Measurements from ENCODE around the gene DNAAF1.
"Not testable (repeated sequence)": the region's sequence is repeated elsewhere in the genome, so short reads cannot be mapped to it uniquely, and the experiment has no call there.

DNAAF1 gene

DNA sequence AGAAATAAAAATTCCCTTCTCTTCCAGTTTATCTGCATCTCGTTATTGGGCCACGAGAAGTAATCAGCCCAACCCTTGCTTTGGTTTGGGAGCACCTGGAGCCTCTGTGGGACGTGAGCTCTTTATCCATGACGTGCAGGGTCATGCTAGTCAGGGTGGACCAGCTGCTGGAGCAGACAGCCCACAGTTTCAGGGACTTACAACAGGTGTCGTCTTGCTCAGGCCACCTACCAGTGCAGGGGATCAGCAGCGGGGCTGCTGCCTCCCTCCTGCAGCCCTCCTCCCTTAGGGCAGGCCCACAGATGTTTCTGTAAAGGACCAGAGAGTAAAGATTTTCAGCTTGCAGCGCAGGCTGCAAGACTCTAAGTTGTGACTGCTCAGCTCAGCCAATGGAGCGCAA, 62.8 kb downstream of the DNAAF1 start:
- DNase-seq (ENCODE audit: low read depth, low spot score) = no peak

DNA sequence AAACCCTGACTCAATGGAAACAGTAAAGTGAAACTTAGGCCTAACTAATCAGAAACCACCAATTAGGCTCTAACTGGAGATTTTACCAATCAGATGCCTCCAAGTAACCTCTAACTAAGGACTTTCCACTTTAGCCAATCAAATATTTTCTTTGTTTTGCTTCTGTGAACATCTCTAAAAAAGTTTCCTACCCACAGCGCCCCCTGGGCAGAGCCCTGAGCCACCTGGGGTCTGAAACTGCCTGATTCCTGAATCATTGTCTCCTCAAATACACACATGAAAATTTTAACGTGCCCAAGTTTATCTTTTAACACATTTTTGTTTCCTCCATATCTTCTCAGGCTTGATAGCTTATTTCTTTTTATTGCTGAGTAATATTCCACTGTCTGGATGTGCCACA, 64.9 kb downstream of the DNAAF1 start:
- no peak for DNase-seq (ENCODE audit: low read depth, low spot score)

DNA sequence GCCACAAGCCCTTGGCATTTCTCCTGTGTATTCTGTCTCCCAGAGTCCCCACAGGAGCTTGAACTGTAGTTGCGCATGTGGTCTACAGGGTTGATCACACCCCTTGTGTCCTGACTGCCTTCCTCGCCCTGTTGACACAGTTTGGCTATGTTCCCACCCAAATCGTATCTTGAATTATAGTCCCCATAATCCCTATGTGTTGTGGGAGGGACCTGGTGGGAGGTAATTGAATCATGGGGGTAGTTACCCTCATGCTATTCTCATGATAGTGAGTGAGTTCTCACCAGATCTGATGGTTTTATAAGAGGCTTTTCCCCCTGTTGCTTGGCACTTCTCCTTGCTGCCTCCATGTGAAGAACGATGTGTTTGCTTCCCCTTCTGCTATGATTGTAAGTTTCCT, 67.0 kb downstream of the DNAAF1 start:
- DNase-seq (ENCODE audit: low read depth, low spot score) = no peak

DNA sequence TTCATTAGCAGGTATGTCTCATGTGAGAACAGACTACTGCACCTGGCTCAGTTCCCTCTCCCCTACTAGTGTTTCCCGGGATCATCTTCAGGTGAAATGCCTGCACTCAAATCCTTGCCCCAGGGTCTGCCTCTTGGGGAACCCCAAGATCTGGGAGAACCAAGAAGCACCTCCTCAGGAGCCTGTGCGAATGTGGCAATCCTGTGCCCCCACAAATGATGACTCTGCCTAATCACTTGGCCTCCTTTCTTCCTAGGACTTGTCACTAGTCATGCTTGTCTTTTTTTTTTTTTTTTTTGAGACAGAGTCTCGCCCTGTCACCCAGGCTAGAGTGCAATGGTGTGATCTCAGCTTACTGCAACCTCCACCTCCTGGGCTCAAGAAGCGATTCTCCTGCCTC, 67.5 kb downstream of the DNAAF1 start:
- DNase-seq (ENCODE audit: low read depth, low spot score) = no peak

DNA sequence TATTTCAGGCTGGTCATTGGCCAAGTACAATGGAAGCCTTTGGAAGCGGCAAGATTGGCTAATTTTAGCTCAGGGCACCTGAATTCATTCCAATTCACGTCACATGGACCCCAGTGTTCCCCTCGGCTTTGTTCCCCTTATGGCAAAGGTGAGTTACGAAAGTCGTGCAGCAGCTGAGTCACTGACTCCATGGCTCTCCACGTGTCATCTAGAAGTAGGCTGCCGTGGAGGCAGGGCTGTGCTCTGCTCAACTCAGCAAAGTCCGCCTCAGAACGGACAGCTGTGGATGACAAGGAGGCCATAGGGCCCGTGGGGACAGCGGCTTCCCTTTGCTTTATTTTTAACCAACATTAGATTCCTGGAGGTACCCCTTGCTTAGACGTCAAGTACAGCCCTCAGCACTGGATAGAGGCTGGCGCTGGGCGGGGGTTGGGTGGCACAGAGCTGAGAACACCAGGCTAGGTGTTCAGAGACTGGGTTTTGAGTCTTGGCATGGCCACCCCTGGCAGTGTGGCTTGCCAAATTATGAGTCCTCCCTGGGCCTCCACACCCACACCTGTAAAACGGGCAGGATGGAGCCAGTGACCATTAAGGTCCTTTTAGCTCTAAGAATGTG, 69.5 kb downstream of the DNAAF1 start:
- no peak for DNase-seq (ENCODE audit: low read depth, low spot score)

DNA sequence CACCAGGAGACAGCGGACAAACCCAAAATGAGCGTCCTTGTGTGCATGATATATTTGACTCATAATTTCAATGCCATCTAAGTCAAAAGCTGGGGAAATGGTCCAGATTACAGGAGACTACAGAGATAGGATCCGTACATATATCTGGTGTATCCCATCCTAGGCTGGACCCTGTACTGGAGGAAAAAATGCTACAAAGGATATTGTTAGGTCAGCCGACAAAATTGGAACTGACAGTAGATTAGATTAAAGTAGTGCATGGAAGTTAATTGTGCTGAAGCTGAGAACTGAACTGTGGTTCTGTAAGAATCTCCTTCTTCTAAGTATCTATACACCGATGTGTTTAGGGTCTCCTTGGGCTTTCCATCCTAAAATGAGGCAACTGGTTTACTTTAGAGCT, 70.4 kb downstream of the DNAAF1 start:
- DNase-seq (ENCODE audit: low read depth, low spot score) = no peak

DNA sequence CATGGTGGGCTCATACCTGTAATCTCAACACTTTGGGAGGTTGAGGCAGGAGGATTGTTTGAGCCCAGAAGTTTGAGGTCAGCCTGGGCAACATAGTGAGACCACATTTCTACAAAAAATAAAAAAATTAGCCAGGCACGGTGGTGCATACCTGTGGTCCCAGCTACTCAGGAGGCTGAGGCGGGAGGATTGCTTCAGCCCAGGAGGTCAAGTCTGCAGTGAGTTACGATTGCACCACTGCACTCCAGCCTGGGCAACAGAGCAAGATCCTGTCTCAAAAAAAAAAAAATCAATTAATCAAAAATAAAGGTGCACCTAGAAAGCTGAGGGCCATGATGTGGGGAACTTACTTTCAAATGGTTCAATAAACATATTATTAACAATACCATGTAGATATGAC, 71.0 kb downstream of the DNAAF1 start:
- DNase-seq (ENCODE audit: low read depth, low spot score) = not testable (repeated sequence)

DNA sequence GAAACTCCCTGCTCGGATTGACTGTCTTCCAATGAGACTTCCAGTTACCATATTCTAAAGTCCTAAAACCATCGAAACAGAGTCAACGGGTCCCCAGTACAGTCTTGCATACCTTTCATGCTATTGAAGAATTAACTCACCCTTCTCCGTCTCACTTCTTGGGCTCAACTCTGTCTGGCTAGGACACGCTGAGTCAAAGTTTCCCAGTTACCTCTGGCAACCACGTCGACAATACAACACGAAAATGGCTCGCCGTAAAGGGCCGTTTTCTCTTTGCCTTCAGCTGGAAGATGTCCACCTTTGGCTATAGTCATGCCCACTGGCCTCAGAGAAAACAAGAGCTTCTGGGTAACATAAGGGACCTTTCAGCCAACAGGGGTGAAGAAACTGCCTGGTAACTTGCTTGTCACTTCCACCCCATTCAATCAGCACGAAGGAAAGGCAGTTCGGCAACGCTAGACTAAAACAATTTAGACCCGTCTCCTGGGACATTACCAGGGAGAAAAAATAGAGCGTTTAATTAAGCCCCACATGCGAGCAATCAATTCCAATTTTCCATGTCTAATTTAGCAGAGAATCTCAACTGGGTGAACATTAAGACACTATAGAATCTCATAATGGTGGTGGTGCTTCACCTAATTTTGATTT, 73.2 kb downstream of the DNAAF1 start:
- no peak for DNase-seq (ENCODE audit: low read depth, low spot score)

DNA sequence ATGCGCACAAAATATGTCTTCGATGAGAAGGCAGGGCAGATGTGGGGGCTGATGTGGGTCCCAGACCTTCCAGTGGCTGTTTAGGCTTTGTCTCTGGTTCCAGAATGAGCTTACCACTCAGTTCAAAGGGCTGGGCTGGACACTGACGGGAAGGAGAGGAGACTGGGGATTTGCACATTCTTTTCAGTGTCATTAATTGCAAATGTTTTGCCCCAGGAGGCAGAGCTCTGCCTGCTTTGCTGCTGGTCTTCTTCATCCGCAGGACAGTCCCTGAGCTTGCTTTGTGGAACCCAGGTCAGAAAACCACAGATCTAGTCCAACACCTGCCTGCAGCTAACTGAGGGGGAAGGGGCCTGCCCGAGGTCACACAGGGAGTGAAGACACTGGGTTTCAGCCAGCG, 73.8 kb downstream of the DNAAF1 start:
- DNase-seq (ENCODE audit: low read depth, low spot score) = no peak

DNA sequence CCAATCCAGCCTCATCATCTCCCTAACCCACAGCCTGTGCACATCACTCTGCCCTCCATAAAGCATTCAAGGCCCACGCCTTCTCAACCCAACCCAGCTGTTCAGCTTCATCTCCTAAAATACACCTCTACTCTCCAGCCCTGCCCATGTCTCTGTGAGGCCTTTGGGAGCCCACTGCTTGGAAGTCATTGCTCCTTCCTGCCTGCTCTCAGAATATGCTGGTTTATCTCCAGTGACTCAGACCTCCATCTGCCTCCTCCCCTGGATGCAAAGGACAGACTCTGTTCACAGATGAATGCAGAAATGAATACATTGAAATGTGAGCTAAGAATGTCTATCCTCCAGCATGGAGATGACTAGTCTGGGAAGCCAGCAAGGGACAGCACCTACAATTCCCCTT, 75.7 kb downstream of the DNAAF1 start:
- DNase-seq (ENCODE audit: low read depth, low spot score) = no peak

DNA sequence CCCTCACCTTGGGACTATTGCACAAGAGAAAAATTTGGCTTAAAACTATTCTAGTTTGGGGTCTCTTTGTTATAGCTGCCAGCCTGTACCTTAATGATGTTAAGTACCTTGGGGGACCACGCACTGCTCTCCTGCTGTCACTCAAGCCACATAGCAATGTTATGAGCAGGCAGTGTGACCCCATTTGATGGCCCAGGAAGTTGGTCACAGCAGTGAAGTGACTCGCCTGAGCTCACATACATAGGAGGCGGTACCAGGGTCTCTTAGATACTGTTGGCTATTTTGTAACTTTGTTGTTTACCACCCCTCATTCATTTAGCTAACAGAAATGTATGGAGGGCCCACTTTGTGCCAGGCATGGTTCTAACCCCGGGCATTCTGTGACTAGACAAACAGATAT, 78.3 kb downstream of the DNAAF1 start:
- no peak for DNase-seq (ENCODE audit: low read depth, low spot score)

DNA sequence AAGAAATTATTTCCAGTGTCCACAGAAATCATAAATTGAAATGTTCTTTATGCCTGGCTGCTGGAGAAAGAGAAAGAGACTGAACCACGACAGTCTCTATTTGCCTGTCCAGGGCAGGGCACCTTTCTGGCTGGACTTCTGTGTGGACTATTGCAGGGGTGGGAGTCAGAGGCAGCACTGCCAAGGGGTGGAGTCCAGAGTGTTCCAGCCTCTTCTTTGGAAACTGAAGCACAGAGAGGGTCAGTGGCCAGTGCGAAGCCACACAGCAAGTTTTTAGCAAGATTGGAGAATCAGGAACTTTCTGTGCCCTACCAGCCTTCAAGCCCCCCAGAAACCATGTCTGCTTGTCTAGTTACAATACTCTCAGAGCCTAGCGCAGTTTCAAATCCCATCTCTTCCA, 79.4 kb downstream of the DNAAF1 start:
- DNase-seq (ENCODE audit: low read depth, low spot score) = no peak

DNA sequence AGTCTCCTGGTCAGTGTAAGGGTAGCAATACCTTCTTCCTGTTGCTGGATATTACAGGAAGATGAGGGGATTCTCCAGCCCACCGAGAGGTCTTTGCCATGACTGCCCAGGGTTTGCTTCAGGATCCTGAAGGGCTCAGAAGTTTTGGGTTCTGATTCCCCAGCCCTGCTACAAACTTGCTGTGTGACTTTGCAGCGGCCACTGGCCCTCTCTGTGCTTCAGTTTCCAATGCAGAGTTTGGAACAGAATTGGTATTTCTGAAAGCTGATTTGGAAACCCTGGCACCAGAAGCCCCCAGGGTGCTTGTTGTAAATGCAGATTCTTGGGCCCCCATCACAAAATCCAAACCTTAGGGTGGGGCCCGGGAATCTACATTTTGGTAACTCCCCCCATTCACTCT, 80.0 kb downstream of the DNAAF1 start:
- no peak for DNase-seq (ENCODE audit: low read depth, low spot score)

DNA sequence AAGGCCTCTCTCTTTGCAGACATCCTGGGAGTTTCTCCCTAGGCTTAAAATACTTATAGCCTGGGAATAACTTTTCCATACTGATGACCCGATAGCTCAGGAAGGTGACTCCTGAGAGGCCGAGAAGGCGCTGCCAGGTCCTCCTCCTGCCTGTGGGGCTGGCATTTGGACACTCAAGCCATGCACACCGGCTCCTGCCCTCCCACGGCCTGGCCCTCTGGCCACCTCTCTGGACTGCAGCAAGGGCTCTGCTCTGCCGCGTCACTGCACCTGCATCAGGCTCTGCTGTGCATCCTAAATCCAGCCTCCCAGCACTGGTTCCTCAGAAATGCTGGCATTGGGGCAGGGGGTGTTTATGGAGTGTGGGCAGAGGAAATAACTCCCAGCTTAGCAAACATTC, 80.5 kb downstream of the DNAAF1 start:
- no peak for DNase-seq (ENCODE audit: low read depth, low spot score)

DNA sequence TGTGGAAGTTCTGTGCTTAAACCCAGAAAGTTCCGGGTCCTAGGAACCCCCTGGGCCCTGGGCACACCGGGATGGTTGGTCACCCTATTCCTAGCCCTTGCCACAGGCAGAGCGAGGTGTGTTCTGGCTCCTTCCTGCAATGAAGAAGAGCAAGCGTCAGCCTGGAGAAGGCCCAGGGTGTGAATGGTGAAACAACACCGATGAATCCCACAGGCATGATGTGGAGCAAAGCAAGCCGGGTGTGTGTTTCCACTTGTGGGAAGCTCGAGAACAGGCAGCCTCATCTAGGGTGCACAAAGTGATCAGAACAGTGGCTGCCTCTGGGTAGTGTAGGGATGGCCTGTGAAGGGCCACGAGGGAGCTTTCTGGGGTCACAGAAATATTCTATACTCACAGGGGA, 80.9 kb downstream of the DNAAF1 start:
- no peak for DNase-seq (ENCODE audit: low read depth, low spot score)
